Breast epithelium (tissue), 3 donors: ENCODE data around the gene SPSB1.

Experiments used
- POLR2A ChIP-seq: fragments of 450-650 bp; IDR thresholded peaks from one replicate; pipeline ENCODE4 v1.6.1; 2016; ENCODE audit warnings: antibody characterized with exemption, mild to moderate bottlenecking, moderate library complexity
- POLR2AphosphoS5 ChIP-seq, 3 donors: sonication (generic); formaldehyde crosslinking; IDR thresholded peaks; one replicate each; pipeline ENCODE4 v1.6.1; 2017; ENCODE audit warnings: antibody characterized with exemption in 3 of 3
- TF ChIP-seq, protein P1 (sequence below), 3 donors: fragments of 450-650 bp; IDR thresholded peaks; one replicate each; pipeline ENCODE4 v1.5.1; 2016 to 2017; ENCODE audit warnings: antibody characterized with exemption in 3 of 3, mild to moderate bottlenecking in 3 of 3, moderate library complexity in 3 of 3

DNA sequence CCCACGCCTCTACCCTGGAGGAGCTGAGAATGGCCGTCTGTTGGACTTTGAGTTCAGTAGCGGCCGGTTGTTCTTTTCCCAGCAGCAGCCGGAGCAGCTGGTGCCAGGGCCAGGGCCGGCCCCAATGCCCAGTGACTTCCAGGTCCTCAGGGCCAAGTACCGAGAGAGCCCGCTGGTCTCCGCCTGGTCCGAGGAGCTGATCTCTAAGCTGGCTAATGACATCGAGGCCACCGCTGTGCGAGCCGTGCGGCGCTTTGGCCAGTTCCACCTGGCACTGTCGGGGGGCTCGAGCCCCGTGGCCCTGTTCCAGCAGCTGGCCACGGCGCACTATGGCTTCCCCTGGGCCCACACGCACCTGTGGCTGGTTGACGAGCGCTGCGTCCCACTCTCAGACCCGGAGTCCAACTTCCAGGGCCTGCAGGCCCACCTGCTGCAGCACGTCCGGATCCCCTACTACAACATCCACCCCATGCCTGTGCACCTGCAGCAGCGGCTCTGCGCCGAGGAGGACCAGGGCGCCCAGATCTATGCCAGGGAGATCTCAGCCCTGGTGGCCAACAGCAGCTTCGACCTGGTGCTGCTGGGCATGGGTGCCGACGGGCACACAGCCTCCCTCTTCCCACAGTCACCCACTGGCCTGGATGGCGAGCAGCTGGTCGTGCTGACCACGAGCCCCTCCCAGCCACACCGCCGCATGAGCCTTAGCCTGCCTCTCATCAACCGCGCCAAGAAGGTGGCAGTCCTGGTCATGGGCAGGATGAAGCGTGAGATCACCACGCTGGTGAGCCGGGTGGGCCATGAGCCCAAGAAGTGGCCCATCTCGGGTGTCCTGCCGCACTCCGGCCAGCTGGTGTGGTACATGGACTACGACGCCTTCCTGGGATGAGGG, 28.5 kb upstream of the SPSB1 start:
- TF ChIP-seq POLR2AphosphoS5 (IDR thresholded peaks at IDR 0.05) (no peak), POLR2A (no peak)
- TF ChIP-seq, protein P1, sequence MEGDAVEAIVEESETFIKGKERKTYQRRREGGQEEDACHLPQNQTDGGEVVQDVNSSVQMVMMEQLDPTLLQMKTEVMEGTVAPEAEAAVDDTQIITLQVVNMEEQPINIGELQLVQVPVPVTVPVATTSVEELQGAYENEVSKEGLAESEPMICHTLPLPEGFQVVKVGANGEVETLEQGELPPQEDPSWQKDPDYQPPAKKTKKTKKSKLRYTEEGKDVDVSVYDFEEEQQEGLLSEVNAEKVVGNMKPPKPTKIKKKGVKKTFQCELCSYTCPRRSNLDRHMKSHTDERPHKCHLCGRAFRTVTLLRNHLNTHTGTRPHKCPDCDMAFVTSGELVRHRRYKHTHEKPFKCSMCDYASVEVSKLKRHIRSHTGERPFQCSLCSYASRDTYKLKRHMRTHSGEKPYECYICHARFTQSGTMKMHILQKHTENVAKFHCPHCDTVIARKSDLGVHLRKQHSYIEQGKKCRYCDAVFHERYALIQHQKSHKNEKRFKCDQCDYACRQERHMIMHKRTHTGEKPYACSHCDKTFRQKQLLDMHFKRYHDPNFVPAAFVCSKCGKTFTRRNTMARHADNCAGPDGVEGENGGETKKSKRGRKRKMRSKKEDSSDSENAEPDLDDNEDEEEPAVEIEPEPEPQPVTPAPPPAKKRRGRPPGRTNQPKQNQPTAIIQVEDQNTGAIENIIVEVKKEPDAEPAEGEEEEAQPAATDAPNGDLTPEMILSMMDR (IDR thresholded peaks at IDR 0.05), result no peak
